Endothelial cell of umbilical vein (primary cell): ENCODE measurements around the gene LAD1. TPM values are rescaled to one million over a fixed set of nuclear protein-coding genes. Genes with fewer than 3 reads are reported as not detected.

Experiments used
- BruUV-seq: library from RNA; stranded (reverse); fragments of 400-500 nt; replicated peaks from 2 replicates; lab custom pipeline; 2021; lab: Mats Ljungman, UMichigan
- CTCF ChIA-PET: fragments of 300-600, 350-600 bp; sonication (Branson Sonifier 250); formaldehyde crosslinking; loops from one replicate; lab custom pipeline; 2021; ENCODE audit warnings: antibody characterized with exemption, inconsistent platforms; lab: Charles Lee
- POLR2A ChIA-PET: fragments of 300-600, 350-600 bp; sonication (Branson Sonifier 250); formaldehyde crosslinking; loops from one replicate; lab custom pipeline; 2021; ENCODE audit warnings: antibody characterized with exemption, inconsistent platforms; lab: Charles Lee
- DNase-seq: peaks from one replicate; pipeline ENCODE4 v3.0.0-alpha.2; 2011; ENCODE audit warnings: low read depth, low spot score
- FAIRE-seq: peaks from 2 replicates; lab custom pipeline; 2011; peaks lifted over from hg19 to GRCh38; lab: Jason Lieb, UNC
- H2AFZ ChIP-seq: 2 replicates; pipeline ENCODE4 v1.6.0; 2012; ENCODE audit warnings: low read depth, low read length, control low read depth, inconsistent platforms
- H3K27ac ChIP-seq: 2 replicates; pipeline ENCODE4 v1.5.1; 2011; ENCODE audit warnings: low read depth, mild to moderate bottlenecking, control low read depth, low read length, moderate library complexity; ENCODE audit not compliant: insufficient read depth
- H3K27me3 ChIP-seq, 2 experiments: 2 replicates each; pipeline versions ENCODE4 v1.6.0 to v1.6.1; 2011; ENCODE audit warnings: low read length in 2 of 2, mixed read lengths in 1 of 2; ENCODE audit not compliant: control insufficient read depth in 2 of 2, insufficient read depth in 2 of 2
- H3K36me3 ChIP-seq, 2 experiments: 2 replicates in 1 of 2; 3 replicates in 1 of 2; pipeline ENCODE4 v1.5.1; 2011; ENCODE audit warnings: low read length in 2 of 2, mild to moderate bottlenecking in 1 of 2, moderate library complexity in 1 of 2; ENCODE audit not compliant: control insufficient read depth in 2 of 2, insufficient read depth in 2 of 2; ENCODE audit errors: extremely low read depth in 1 of 2
- H3K4me1 ChIP-seq: 3 replicates; pipeline ENCODE4 v1.5.1; 2011; ENCODE audit warnings: mild to moderate bottlenecking, low read length; ENCODE audit not compliant: control insufficient read depth, insufficient read depth; ENCODE audit errors: extremely low read depth
- H3K4me2 ChIP-seq: 2 replicates; pipeline ENCODE4 v1.6.1; 2011; ENCODE audit warnings: low read length, control low read depth, mixed read lengths; ENCODE audit not compliant: insufficient read depth
- H3K4me3 ChIP-seq, 3 experiments: fragments of 200-600 bp in 1 of 3; sonication (generic), shearing (Covaris generic) in 1 of 3; replicated peaks in 1 of 3; 2 replicates each; pipeline ENCODE4 v1.5.1; 2011 to 2016; ENCODE audit warnings: control low read depth in 3 of 3, low read length in 3 of 3, mild to moderate bottlenecking in 2 of 3, inconsistent platforms in 1 of 3, low read depth in 1 of 3, moderate library complexity in 1 of 3; ENCODE audit not compliant: insufficient read depth in 1 of 3
- H3K79me2 ChIP-seq: 2 replicates; pipeline ENCODE4 v1.6.0; 2012; ENCODE audit warnings: low read length, inconsistent platforms; ENCODE audit not compliant: control insufficient read depth, insufficient read depth
- H3K9ac ChIP-seq: replicated peaks from 2 replicates; pipeline ENCODE3; 2011; ENCODE audit warnings: low read length, control low read depth; ENCODE audit not compliant: insufficient read depth; ENCODE audit errors: extremely low read depth
- H3K9me1 ChIP-seq: replicated peaks from 3 replicates; pipeline ENCODE4 v1.6.0; 2011; ENCODE audit warnings: mild to moderate bottlenecking, low read length; ENCODE audit not compliant: control insufficient read depth, insufficient read depth; ENCODE audit errors: extremely low read depth
- H3K9me3 ChIP-seq: replicated peaks from 2 replicates; pipeline ENCODE4 v1.5.1; 2012; ENCODE audit warnings: low read length, inconsistent platforms; ENCODE audit not compliant: control insufficient read depth, insufficient read depth
- H4K20me1 ChIP-seq: replicated peaks from 2 replicates; pipeline ENCODE3; 2011; ENCODE audit warnings: mild to moderate bottlenecking, low read length; ENCODE audit not compliant: control insufficient read depth, insufficient read depth; ENCODE audit errors: extremely low read depth
- EZH2 ChIP-seq: IDR thresholded peaks from 2 replicates; pipeline ENCODE4 v1.6.1; 2012; ENCODE audit warnings: borderline replicate concordance, low read depth, mild to moderate bottlenecking, moderate library complexity, low read length, inconsistent platforms; ENCODE audit not compliant: severe bottlenecking
- FOS ChIP-seq: IDR thresholded peaks from 2 replicates; pipeline ENCODE4 v1.6.1; 2011; ENCODE audit warnings: mild to moderate bottlenecking, low read length, moderate library complexity, borderline replicate concordance; ENCODE audit not compliant: insufficient read depth
- GATA2 ChIP-seq: IDR thresholded peaks from 2 replicates; pipeline ENCODE4 v1.7.0; 2011; ENCODE audit warnings: low read depth, mild to moderate bottlenecking, moderate library complexity, mixed read lengths, low read length; ENCODE audit not compliant: insufficient read length, insufficient read depth
- JUN ChIP-seq: IDR thresholded peaks from 2 replicates; pipeline ENCODE4 v1.6.1; 2011; ENCODE audit warnings: borderline replicate concordance, low read depth; ENCODE audit not compliant: insufficient read length, insufficient read depth
- MYC ChIP-seq: IDR thresholded peaks from one replicate; pipeline ENCODE4 v1.6.1; 2011; ENCODE audit warnings: mild to moderate bottlenecking, low read depth, low read length
- POLR2A ChIP-seq: IDR thresholded peaks from 2 replicates; pipeline ENCODE4 v1.6.1; 2012; ENCODE audit warnings: low read depth, mild to moderate bottlenecking, control low read depth, low read length
- POLR2AphosphoS5 ChIP-seq: IDR thresholded peaks from 2 replicates; pipeline ENCODE4 v1.6.1; 2012; ENCODE audit warnings: low read depth, mild to moderate bottlenecking, control low read depth, low read length, moderate library complexity; ENCODE audit not compliant: insufficient read depth
- dilution Hi-C: fragments of 300-500 bp; cut with MboI; formaldehyde crosslinking; loops from one replicate; pipeline ENCODE4 v1.15.0; 2019; ENCODE audit warnings: low sequenced_read_pairs; ENCODE audit not compliant: extremely low pct_ligation_motif_present
- intact Hi-C: fragments of 100-400 bp; cut with micrococcal nuclease; formaldehyde crosslinking; loops from one replicate; pipeline ENCODE4 v1.10.0; 2022
- polyA plus RNA-seq, 4 experiments: library from polyadenylated mRNA; depleted of rRNA in 3 of 4; stranded (reverse) in 3 of 4; unstranded in 1 of 4; fragments of >200 nt; gene quantifications; 2 replicates each; pipeline versions ENCODE4 v1.2.1 to v1.2.3, GENCODE V29; 2011 to 2012; ENCODE audit warnings: missing spikeins in 1 of 4
- total RNA-seq: library from RNA; stranded (reverse); gene quantifications from 2 replicates; pipeline ENCODE4 v1.2.3, GENCODE V29; 2021
- TF ChIP-seq, protein P1 (sequence below), 2 donors: IDR thresholded peaks; 1 replicate in 1 of 2; 2 replicates in 1 of 2; pipeline ENCODE4 v1.5.1; 2011; ENCODE audit warnings: low read length in 2 of 2, mild to moderate bottlenecking in 2 of 2, moderate library complexity in 2 of 2, control low read depth in 1 of 2, inconsistent platforms in 1 of 2, low read depth in 1 of 2; ENCODE audit not compliant: insufficient read depth in 1 of 2; ENCODE audit errors: extremely low read depth in 1 of 2
- TF ChIP-seq, protein P2 (sequence below): IDR thresholded peaks from 2 replicates; pipeline ENCODE4 v1.6.1; 2011; ENCODE audit not compliant: insufficient read depth, insufficient read length

LAD1 gene
- total and polyA plus RNA-seq, 2 donors (not counting 3 experiments of a cell fraction or from before 2014, with no cell fraction given) = not detected

DNA sequence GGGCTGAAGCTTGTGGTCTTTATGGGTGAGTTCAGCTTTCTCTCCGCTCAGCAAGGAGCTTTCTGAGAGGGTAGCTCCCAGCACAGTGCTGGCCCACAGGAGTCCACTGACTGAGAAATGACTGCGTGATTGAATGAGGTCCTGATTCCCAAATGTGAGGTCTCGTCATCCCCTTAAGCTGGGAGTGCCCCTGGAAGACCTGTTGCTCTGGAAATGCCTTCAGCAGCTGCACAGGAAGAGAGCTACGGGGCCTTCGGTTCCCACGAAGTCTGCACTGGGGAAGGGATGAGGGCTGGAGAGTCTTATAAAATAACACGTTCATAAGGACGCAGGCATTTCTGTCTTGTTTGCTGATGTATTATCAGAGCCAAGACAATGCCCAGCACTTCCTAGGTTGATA is 35.7 kb downstream of the LAD1 start:
- Histone ChIP-seq H4K20me1 (no peaks in the 10 kb centered on the region), H3K9ac (no peak overlapping the region), H3K4me3 (no peak overlapping the region), H3K36me3 (no peaks in the 10 kb centered on the region), H3K27ac (no peak overlapping the region), H3K4me1 (peaks cover 4% of the 10 kb centered on the region), H2AFZ (no peak overlapping the region), H3K9me1 (no peaks in the 10 kb centered on the region), H3K9me3 (no peaks in the 10 kb centered on the region), H3K4me2 (no peak overlapping the region), H3K27me3 (peaks cover 0 to 3% of the 10 kb centered on the region in 2 experiments), H3K79me2 (no peaks in the 10 kb centered on the region)
- BruUV-seq = no TSS peak
- ChIA-PET CTCF (interaction anchor here (0.7 to 6.8 kb wide), 12 partner anchors 8 to 150 kb away, joined by 3 to 109 read pairs (median 3); no protein-coding TSS in a partner anchor), POLR2A (no interaction called here)
- FAIRE-seq (no peak), DNase-seq (peak; percentile 3)
- dilution Hi-C loops (no loop called here), intact Hi-C loops (no loop called here)
- TF ChIP-seq, protein P1, sequence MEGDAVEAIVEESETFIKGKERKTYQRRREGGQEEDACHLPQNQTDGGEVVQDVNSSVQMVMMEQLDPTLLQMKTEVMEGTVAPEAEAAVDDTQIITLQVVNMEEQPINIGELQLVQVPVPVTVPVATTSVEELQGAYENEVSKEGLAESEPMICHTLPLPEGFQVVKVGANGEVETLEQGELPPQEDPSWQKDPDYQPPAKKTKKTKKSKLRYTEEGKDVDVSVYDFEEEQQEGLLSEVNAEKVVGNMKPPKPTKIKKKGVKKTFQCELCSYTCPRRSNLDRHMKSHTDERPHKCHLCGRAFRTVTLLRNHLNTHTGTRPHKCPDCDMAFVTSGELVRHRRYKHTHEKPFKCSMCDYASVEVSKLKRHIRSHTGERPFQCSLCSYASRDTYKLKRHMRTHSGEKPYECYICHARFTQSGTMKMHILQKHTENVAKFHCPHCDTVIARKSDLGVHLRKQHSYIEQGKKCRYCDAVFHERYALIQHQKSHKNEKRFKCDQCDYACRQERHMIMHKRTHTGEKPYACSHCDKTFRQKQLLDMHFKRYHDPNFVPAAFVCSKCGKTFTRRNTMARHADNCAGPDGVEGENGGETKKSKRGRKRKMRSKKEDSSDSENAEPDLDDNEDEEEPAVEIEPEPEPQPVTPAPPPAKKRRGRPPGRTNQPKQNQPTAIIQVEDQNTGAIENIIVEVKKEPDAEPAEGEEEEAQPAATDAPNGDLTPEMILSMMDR (IDR thresholded peaks at IDR 0.05; ENCODE audit: extremely low read depth in 1 of 2, insufficient read depth in 1 of 2, low read depth in 1 of 2, low read length in 2 of 2) = no peak
- no peak for TF ChIP-seq MYC
- TF ChIP-seq, protein P2, sequence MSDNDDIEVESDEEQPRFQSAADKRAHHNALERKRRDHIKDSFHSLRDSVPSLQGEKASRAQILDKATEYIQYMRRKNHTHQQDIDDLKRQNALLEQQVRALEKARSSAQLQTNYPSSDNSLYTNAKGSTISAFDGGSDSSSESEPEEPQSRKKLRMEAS = no peak

DNA sequence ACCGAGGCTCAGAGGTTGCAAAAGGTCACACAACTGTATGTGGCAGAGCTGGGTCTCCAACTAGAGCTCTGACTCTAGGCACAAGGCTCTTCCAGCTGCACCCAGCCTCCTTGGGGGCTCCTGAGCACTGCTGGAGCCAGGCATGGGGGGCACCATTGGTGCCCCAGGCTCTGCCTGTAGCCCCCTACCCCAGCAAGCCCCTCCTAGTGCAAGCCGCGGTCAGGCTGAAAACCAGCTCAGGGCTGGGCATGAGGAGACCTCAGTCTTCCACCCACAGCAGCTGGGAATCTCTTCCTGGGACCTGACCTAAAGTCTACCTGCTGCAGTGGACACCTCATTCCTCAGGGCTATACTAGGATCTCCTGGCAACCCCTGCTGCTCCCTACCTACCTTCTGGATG is 36.2 kb downstream of the LAD1 start:
- FAIRE-seq (no peak), DNase-seq (no peak)
- Histone ChIP-seq H3K27ac (no peak overlapping the region), H3K4me2 (no peak overlapping the region), H3K79me2 (no peaks in the 10 kb centered on the region), H3K9me1 (no peaks in the 10 kb centered on the region), H3K36me3 (no peaks in the 10 kb centered on the region), H4K20me1 (no peaks in the 10 kb centered on the region), H3K4me1 (peaks cover 6% of the 10 kb centered on the region), H2AFZ (no peak overlapping the region), H3K27me3 (peaks cover 0 to 3% of the 10 kb centered on the region in 2 experiments), H3K9ac (no peak overlapping the region), H3K9me3 (no peaks in the 10 kb centered on the region), H3K4me3 (no peak overlapping the region)
- POLR2A ChIA-PET = no interaction called here
- TF ChIP-seq POLR2A = no peak
- no peak for TF ChIP-seq POLR2AphosphoS5
- TF ChIP-seq, protein P1 (IDR thresholded peaks at IDR 0.05; ENCODE audit: extremely low read depth in 1 of 2, insufficient read depth in 1 of 2, low read depth in 1 of 2, low read length in 2 of 2) = no peak
- TF ChIP-seq EZH2 = no peak
- TF ChIP-seq FOS = no peak
- TF ChIP-seq MYC = no peak
- TF ChIP-seq, protein P2 = no peak
- no peak for TF ChIP-seq JUN
- TF ChIP-seq GATA2 = no peak
- dilution Hi-C loops = no loop called here
- intact Hi-C loops = no loop called here
- CTCF ChIA-PET = interaction anchor here (0.9 to 6.8 kb wide), 11 partner anchors 13 to 150 kb away, joined by 3 to 109 read pairs (median 3); no protein-coding TSS in a partner anchor
- BruUV-seq = no TSS peak
